ENCODE results near the gene CDC7.

DNA sequence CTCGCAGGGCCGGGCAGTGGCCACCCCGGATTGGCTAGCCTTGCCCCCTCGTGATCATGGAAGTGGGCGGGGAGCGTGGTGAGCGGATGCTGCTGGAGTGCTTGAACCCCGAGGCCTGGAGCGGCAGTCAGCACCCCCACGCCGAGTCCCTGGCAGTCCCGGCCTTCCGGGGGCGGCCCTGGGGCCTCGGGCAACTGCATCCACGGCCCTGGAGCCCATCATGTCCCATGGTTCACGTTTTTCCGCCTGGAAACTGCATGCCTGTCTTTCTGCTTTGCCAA, 45.6 kb downstream of the CDC7 start:
- TF ChIP-seq, protein P1, sequence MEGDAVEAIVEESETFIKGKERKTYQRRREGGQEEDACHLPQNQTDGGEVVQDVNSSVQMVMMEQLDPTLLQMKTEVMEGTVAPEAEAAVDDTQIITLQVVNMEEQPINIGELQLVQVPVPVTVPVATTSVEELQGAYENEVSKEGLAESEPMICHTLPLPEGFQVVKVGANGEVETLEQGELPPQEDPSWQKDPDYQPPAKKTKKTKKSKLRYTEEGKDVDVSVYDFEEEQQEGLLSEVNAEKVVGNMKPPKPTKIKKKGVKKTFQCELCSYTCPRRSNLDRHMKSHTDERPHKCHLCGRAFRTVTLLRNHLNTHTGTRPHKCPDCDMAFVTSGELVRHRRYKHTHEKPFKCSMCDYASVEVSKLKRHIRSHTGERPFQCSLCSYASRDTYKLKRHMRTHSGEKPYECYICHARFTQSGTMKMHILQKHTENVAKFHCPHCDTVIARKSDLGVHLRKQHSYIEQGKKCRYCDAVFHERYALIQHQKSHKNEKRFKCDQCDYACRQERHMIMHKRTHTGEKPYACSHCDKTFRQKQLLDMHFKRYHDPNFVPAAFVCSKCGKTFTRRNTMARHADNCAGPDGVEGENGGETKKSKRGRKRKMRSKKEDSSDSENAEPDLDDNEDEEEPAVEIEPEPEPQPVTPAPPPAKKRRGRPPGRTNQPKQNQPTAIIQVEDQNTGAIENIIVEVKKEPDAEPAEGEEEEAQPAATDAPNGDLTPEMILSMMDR (IDR thresholded peaks at IDR 0.05) = no peak
- TF ChIP-seq POLR2A (IDR thresholded peaks at IDR 0.05) = no peak
